K562 (cell line): ENCODE results near the gene TXNDC15. TPM values are rescaled to one million over a fixed set of nuclear protein-coding genes. Genes with fewer than 3 reads are reported as not detected.
A peak's percentile ranks its signal among the peaks of the same experiment; 100 is the strongest.

ENCODE experiments used
- HDAC6 ChIP-seq: IDR thresholded peaks from 2 replicates; pipeline ENCODE4 v1.6.1; 2012; ENCODE audit warnings: low read depth, mild to moderate bottlenecking, control low read depth, inconsistent platforms, low read length, moderate library complexity
- KAT7 ChIP-seq: sonication (generic); formaldehyde crosslinking; IDR thresholded peaks from 2 replicates; pipeline ENCODE4 v1.8.0; 2022; ENCODE audit warnings: missing genetic modification reagents, mild to moderate bottlenecking, borderline replicate concordance
- MGA ChIP-seq: fragments of 450-650 bp; IDR thresholded peaks from 2 replicates; pipeline ENCODE4 v1.6.1; 2016; ENCODE audit warnings: mild to moderate bottlenecking, moderate library complexity
- ZBTB7A ChIP-seq: IDR thresholded peaks from 2 replicates; pipeline ENCODE4 v1.6.1; 2011; ENCODE audit warnings: low read depth, mild to moderate bottlenecking, low read length, moderate library complexity, borderline replicate concordance; ENCODE audit not compliant: control insufficient read depth
- ZNF639 ChIP-seq, 2 experiments: fragments of 200-800 bp in 1 of 2; sonication (Bioruptor generic) in 1 of 2; sonication (generic) in 1 of 2; formaldehyde crosslinking in 1 of 2; IDR thresholded peaks in 1 of 2; conservative IDR thresholded peaks in 1 of 2; 2 replicates each; pipeline versions ENCODE4 v1.5.0 to v1.6.1; 2016 to 2020; ENCODE audit warnings: missing compliant biosample characterization in 1 of 2, missing genetic modification characterization in 1 of 2, missing genetic modification reagents in 1 of 2
- polyA plus RNA-seq, 8 experiments: library from polyadenylated mRNA; depleted of rRNA in 4 of 8; stranded (reverse) in 5 of 8; unstranded in 3 of 8; fragments of >200 nt; fragmentation: Nextera tagmentation in 2 of 8; fragmentation: Illumina TruSeq in 1 of 8; extraction: Ambion mirVana in 2 of 8; extraction: Trizol in 1 of 8; gene quantifications; 2 replicates each; pipeline versions ENCODE4 v1.2.1 to v1.2.3, GENCODE V29; 2011 to 2014; ENCODE audit warnings: inconsistent platforms in 1 of 8, missing spikeins in 1 of 8
- total RNA-seq, 7 experiments: library from RNA; depleted of rRNA in 6 of 7; stranded (reverse); fragments of >200 nt in 6 of 7; fragmentation: Illumina TruSeq in 2 of 7; extraction: Trizol in 2 of 7; gene quantifications; 2 replicates each; pipeline versions ENCODE4 v1.2.1 to v1.2.3, GENCODE V29; 2011 to 2021; ENCODE audit warnings: low replicate concordance in 1 of 7
- TF ChIP-seq, protein P1 (sequence below): fragments of 250-450 bp; sonication (Bioruptor Pico); IDR thresholded peaks from 2 replicates; pipeline ENCODE4 v1.4.0; 2020

TXNDC15 gene
- total and polyA plus RNA-seq, 9 of the 15 experiments (the other 6 are each of a cell fraction or from before 2014, with no cell fraction given), result 3.0 to 15.4 (median 12.3) TPM

GRCh38 chr5:134873987-134874830 lies at the start of gene TXNDC15 (continued):
- TF ChIP-seq, protein P1, sequence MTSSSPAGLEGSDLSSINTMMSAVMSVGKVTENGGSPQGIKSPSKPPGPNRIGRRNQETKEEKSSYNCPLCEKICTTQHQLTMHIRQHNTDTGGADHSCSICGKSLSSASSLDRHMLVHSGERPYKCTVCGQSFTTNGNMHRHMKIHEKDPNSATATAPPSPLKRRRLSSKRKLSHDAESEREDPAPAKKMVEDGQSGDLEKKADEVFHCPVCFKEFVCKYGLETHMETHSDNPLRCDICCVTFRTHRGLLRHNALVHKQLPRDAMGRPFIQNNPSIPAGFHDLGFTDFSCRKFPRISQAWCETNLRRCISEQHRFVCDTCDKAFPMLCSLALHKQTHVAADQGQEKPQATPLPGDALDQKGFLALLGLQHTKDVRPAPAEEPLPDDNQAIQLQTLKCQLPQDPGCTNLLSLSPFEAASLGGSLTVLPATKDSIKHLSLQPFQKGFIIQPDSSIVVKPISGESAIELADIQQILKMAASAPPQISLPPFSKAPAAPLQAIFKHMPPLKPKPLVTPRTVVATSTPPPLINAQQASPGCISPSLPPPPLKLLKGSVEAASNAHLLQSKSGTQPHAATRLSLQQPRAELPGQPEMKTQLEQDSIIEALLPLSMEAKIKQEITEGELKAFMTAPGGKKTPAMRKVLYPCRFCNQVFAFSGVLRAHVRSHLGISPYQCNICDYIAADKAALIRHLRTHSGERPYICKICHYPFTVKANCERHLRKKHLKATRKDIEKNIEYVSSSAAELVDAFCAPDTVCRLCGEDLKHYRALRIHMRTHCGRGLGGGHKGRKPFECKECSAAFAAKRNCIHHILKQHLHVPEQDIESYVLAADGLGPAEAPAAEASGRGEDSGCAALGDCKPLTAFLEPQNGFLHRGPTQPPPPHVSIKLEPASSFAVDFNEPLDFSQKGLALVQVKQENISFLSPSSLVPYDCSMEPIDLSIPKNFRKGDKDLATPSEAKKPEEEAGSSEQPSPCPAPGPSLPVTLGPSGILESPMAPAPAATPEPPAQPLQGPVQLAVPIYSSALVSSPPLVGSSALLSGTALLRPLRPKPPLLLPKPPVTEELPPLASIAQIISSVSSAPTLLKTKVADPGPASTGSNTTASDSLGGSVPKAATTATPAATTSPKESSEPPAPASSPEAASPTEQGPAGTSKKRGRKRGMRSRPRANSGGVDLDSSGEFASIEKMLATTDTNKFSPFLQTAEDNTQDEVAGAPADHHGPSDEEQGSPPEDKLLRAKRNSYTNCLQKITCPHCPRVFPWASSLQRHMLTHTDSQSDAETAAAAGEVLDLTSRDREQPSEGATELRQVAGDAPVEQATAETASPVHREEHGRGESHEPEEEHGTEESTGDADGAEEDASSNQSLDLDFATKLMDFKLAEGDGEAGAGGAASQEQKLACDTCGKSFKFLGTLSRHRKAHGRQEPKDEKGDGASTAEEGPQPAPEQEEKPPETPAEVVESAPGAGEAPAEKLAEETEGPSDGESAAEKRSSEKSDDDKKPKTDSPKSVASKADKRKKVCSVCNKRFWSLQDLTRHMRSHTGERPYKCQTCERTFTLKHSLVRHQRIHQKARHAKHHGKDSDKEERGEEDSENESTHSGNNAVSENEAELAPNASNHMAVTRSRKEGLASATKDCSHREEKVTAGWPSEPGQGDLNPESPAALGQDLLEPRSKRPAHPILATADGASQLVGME (CRISPR knock-in tag), result peak; percentile 51; the same call in 1 of the 2 replicates
- TF ChIP-seq HDAC6 (no peak), ZNF639 (CRISPR knock-in tag; conservative IDR thresholded peaks at IDR 0.05 in 1 of 2, IDR thresholded peaks at IDR 0.05 in 1 of 2) (no peak), MGA (peak; percentile 49), KAT7 (peak; percentile 90), ZBTB7A (no peak; the same call in 1 of the 2 replicates)
